K562 (cell line): Measurements from ENCODE around the gene BTBD17.

Source experiments
- NR2C2 ChIP-seq, 2 experiments: fragments of 200-800 bp in 1 of 2; sonication (Bioruptor generic) in 1 of 2; sonication (generic) in 1 of 2; formaldehyde crosslinking in 1 of 2; IDR thresholded peaks; 2 replicates each; pipeline versions ENCODE4 v1.6.1 to v1.8.0; 2016 to 2022; ENCODE audit warnings: mild to moderate bottlenecking in 1 of 2, missing compliant biosample characterization in 1 of 2, missing genetic modification characterization in 1 of 2, missing genetic modification reagents in 1 of 2
- NR3C1 ChIP-seq: sonication (generic); formaldehyde crosslinking; IDR thresholded peaks from 2 replicates; pipeline ENCODE4 v1.8.1; 2022; ENCODE audit warnings: missing genetic modification reagents
- SP1 ChIP-seq: sonication (generic); formaldehyde crosslinking; IDR thresholded peaks from 2 replicates; pipeline ENCODE4 v1.8.1; 2022; ENCODE audit warnings: mild to moderate bottlenecking, missing genetic modification reagents

GRCh38 chr17:74408262-74408661, 46.6 kb upstream of the BTBD17 start:
- no peak for TF ChIP-seq NR2C2 (CRISPR knock-in tag; IDR thresholded peaks at IDR 0.05)
- TF ChIP-seq NR2C2 (tag; IDR thresholded peaks at IDR 0.05) = peak; percentile 23; the same call in 1 of the 2 replicates
- no peak for TF ChIP-seq SP1 (CRISPR knock-in tag)
- no peak for TF ChIP-seq NR3C1 (CRISPR knock-in tag)
